DND-41 (cell line): ENCODE measurements around the gene SORL1-AS1.
A peak's percentile ranks its signal among the peaks of the same experiment; 100 is the strongest.

ENCODE experiments used
- ATAC-seq: fragments of 200-7000 bp; cut with Tn5 transposase; 3 replicates; pipeline ENCODE4 v1.9.1; 2021; ENCODE audit warnings: low read depth; ENCODE audit not compliant: insufficient read depth
- DNase-seq: peaks from one replicate; pipeline ENCODE4 v3.0.0-alpha.2; 2020
- H2AFZ ChIP-seq: 2 replicates; pipeline ENCODE4 v1.6.0; 2012; ENCODE audit warnings: low read depth, low read length
- H3K27ac ChIP-seq: 2 replicates; pipeline ENCODE4 v1.5.1; 2012; ENCODE audit warnings: low read length, inconsistent platforms
- H3K27me3 ChIP-seq: fragments of 200-600 bp; sonication (generic); 2 replicates; pipeline ENCODE4 v1.6.0; 2012; ENCODE audit warnings: low read length, mild to moderate bottlenecking, inconsistent platforms; ENCODE audit not compliant: insufficient read depth, poor library complexity
- H3K36me3 ChIP-seq: 2 replicates; pipeline ENCODE4 v1.5.1; 2012; ENCODE audit warnings: low read length, inconsistent platforms; ENCODE audit not compliant: insufficient read depth
- H3K4me1 ChIP-seq: 2 replicates; pipeline ENCODE4 v1.5.1; 2012; ENCODE audit warnings: mild to moderate bottlenecking, low read length; ENCODE audit not compliant: insufficient read depth
- H3K4me2 ChIP-seq: 2 replicates; pipeline ENCODE4 v1.6.0; 2012; ENCODE audit warnings: mild to moderate bottlenecking, moderate library complexity, low read length, inconsistent platforms; ENCODE audit not compliant: insufficient read depth
- H3K4me3 ChIP-seq, 2 experiments: fragments of 200-600 bp in 1 of 2; shearing (Covaris generic) in 1 of 2; 2 replicates each; pipeline ENCODE4 v1.5.1; 2012 to 2016; ENCODE audit warnings: inconsistent platforms in 2 of 2, low read length in 2 of 2, mild to moderate bottlenecking in 2 of 2, low read depth in 1 of 2, moderate library complexity in 1 of 2
- H3K79me2 ChIP-seq: 2 replicates; pipeline ENCODE4 v1.6.0; 2012; ENCODE audit warnings: low read length, inconsistent platforms; ENCODE audit not compliant: insufficient read depth
- H3K9ac ChIP-seq: 2 replicates; pipeline ENCODE4 v1.6.0; 2012; ENCODE audit warnings: low read depth, mild to moderate bottlenecking, inconsistent platforms, low read length, moderate library complexity
- H3K9me3 ChIP-seq: 2 replicates; pipeline ENCODE4 v1.5.1; 2012; ENCODE audit warnings: low read length, moderate library complexity, mild to moderate bottlenecking, inconsistent platforms; ENCODE audit not compliant: insufficient read depth, severe bottlenecking
- H4K20me1 ChIP-seq: 2 replicates; pipeline ENCODE4 v1.6.0; 2012; ENCODE audit warnings: low read length; ENCODE audit not compliant: insufficient read depth
- EZH2 ChIP-seq: IDR thresholded peaks from 3 replicates; pipeline ENCODE4 v1.6.1; 2012; ENCODE audit warnings: borderline replicate concordance, low read depth, mild to moderate bottlenecking, moderate library complexity, low read length, inconsistent platforms; ENCODE audit not compliant: severe bottlenecking
- TF ChIP-seq, protein P1 (sequence below): IDR thresholded peaks from 2 replicates; pipeline ENCODE4 v1.5.1; 2012; ENCODE audit warnings: borderline replicate concordance, low read length, moderate library complexity, mild to moderate bottlenecking; ENCODE audit not compliant: poor library complexity, severe bottlenecking; ENCODE audit errors: extremely low read depth

SORL1-AS1 gene

DNA sequence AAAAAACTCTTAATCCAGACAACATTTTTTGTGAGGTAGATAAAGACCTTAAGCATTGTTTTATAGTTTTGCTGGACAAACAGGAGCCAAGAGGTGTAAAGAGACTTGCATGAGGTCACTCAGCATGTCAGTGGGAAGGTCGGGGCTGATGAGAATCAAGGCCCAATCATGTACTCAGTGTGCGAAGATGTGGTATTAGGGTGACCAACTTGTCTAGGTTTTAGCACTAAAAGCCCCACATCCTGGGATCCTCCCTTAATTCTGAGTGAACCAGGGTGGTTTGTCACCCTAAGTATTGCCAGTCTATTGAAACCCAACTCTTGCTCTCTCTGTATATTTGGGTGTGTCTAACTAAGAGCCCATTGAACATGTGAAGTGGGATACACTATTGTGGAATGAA, 19.5 kb upstream of the SORL1-AS1 start:
- no peak overlapping the region for H2AFZ ChIP-seq
- H4K20me1 ChIP-seq, result peaks cover 5% of the 10 kb centered on the region; the same call in 1 of the 2 replicates
- no peaks in the 10 kb centered on the region for H3K4me1 ChIP-seq
- H3K27me3 ChIP-seq, result no peaks in the 10 kb centered on the region
- no peak overlapping the region for H3K9ac ChIP-seq
- H3K4me2 ChIP-seq, result no peak overlapping the region
- DNase-seq (no peak), ATAC-seq (no peak)
- no peak overlapping the region for H3K4me3 ChIP-seq
- H3K9me3 ChIP-seq, result no peaks in the 10 kb centered on the region
- no peak for TF ChIP-seq EZH2
- TF ChIP-seq, protein P1, sequence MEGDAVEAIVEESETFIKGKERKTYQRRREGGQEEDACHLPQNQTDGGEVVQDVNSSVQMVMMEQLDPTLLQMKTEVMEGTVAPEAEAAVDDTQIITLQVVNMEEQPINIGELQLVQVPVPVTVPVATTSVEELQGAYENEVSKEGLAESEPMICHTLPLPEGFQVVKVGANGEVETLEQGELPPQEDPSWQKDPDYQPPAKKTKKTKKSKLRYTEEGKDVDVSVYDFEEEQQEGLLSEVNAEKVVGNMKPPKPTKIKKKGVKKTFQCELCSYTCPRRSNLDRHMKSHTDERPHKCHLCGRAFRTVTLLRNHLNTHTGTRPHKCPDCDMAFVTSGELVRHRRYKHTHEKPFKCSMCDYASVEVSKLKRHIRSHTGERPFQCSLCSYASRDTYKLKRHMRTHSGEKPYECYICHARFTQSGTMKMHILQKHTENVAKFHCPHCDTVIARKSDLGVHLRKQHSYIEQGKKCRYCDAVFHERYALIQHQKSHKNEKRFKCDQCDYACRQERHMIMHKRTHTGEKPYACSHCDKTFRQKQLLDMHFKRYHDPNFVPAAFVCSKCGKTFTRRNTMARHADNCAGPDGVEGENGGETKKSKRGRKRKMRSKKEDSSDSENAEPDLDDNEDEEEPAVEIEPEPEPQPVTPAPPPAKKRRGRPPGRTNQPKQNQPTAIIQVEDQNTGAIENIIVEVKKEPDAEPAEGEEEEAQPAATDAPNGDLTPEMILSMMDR, result no peak
- H3K79me2 ChIP-seq, result peaks cover 21% of the 10 kb centered on the region
- peaks cover 43% of the 10 kb centered on the region for H3K36me3 ChIP-seq
- H3K27ac ChIP-seq, result no peak overlapping the region

DNA sequence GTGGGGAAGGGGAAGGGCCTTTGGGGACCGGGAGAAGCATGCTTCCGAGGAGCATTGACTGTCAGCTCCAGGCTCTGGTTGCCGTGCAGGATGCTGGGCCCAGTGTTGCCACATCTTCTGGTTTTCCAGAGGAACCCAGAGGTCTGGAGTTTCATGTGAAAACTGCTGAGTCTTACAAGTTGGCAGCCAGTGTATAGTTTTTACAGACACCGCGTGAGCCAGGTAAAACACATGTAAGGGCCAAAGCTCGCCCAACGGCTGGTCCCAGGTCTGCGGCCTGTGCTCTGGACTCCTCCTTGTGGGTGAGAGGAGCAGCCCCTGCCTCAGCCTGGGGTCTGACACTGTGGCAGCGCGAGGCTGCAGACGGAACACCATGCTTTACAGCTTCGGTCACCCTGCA, 18.4 kb upstream of the SORL1-AS1 start:
- no peaks in the 10 kb centered on the region for H3K27me3 ChIP-seq
- peaks cover 6% of the 10 kb centered on the region for H3K4me1 ChIP-seq
- no peak for TF ChIP-seq EZH2
- TF ChIP-seq, protein P1, result no peak
- no peak overlapping the region for H3K9ac ChIP-seq
- H2AFZ ChIP-seq, result no peak overlapping the region
- H3K79me2 ChIP-seq, result peaks cover 29% of the 10 kb centered on the region
- ATAC-seq, result no peak
- no peak overlapping the region for H3K27ac ChIP-seq
- no peak overlapping the region for H3K4me2 ChIP-seq
- no peak for DNase-seq
- H4K20me1 ChIP-seq, result peaks cover 10% of the 10 kb centered on the region
- no peak overlapping the region for H3K4me3 ChIP-seq
- H3K9me3 ChIP-seq, result no peaks in the 10 kb centered on the region
- H3K36me3 ChIP-seq, result peaks cover 40% of the 10 kb centered on the region

DNA sequence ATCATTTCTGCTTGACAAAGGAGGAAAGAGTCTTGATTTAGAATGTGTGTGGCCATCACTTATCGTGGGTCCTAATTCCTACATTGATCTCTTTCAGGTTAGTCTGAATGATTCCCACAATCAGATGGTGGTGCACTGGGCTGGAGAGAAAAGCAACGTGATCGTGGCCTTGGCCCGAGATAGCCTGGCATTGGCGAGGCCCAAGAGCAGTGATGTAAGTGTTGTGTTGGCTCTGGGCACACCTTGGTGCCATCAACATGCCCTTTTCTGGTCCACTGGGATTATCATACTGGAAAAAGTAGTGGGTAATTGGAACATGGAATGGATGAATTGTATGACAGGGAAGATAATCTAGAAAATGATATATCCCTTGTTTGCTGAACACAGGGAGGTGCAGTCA, 17.1 kb upstream of the SORL1-AS1 start:
- Histone ChIP-seq H3K4me2 (no peak overlapping the region), H2AFZ (no peak overlapping the region), H4K20me1 (peaks cover 14% of the 10 kb centered on the region), H3K4me1 (peaks cover 13% of the 10 kb centered on the region), H3K36me3 (peaks cover 34% of the 10 kb centered on the region), H3K27me3 (no peaks in the 10 kb centered on the region), H3K79me2 (peaks cover 40% of the 10 kb centered on the region), H3K9ac (no peak overlapping the region), H3K27ac (no peak overlapping the region), H3K9me3 (no peaks in the 10 kb centered on the region), H3K4me3 (no peak overlapping the region)
- DNase-seq, result no peak
- TF ChIP-seq, protein P1, result no peak
- no peak for TF ChIP-seq EZH2
- no peak for ATAC-seq

DNA sequence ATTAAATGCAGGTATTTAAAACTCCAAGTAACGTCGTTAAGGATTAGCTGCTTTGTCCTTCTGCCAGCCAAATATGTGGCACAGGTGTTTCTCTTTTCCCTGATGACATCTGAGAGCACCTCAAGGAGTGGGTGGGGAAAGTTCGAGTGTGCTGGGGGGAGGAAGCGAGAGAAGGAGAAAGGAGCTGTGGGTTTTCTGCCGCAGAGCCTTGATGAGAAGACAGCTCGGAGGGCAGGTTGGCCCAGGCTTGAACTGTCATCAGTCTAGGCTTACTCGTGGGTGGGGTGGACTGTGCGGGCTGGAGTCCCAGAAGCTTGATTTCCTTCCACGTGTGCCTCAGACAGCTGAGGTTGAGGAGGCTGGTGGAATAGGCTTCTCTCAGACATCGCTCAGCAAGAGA, 15.2 kb upstream of the SORL1-AS1 start:
- Histone ChIP-seq H3K4me2 (no peak overlapping the region), H3K9ac (no peak overlapping the region), H3K27ac (no peak overlapping the region), H3K4me3 (no peak overlapping the region), H4K20me1 (peaks cover 17% of the 10 kb centered on the region), H3K4me1 (peaks cover 17% of the 10 kb centered on the region), H3K79me2 (peaks cover 59% of the 10 kb centered on the region), H3K36me3 (peaks cover 27% of the 10 kb centered on the region), H3K27me3 (no peaks in the 10 kb centered on the region), H3K9me3 (no peaks in the 10 kb centered on the region), H2AFZ (no peak overlapping the region)
- 0 out of 3 replicates have a peak, but pooled peaks have one; percentile 44 for ATAC-seq
- no peak for DNase-seq
- TF ChIP-seq EZH2, result no peak
- TF ChIP-seq, protein P1, result no peak
